ENCODE measurements around the gene TNS2.

The TNS2 gene

DNA sequence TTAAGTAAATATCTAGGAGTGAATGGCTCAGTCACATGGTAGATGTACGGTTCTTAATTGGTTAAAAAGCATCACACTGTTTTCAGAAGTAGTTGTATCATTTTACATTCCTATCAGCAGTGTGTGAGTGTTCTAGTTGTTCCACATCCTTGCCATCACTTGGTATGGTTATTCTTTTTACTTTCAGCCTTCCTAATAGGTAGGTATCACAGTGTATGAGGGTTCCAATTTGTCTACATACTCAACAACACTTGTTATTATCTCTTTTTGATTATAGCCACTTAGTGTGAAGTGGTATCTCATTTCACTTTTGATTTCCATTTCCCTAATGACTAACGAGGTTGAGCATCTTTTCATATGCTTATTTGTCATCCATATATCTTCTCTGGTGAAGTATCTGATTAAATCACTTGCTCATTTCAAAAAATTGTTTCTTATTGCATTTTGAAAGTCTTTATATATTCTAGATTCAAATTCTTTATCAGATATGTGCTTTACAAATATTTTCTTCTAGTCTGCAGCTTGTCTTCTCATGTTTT lies 32.8 kb downstream of the TNS2 start:
- Mint-ChIP-seq H3K4me3 (no peak overlapping the region), H3K27ac (no peak overlapping the region), H3K9me3 (peaks cover 16% of the 10 kb centered on the region), H3K4me1 (peaks cover 19% of the 10 kb centered on the region), H3K36me3 (ENCODE audit: low read depth) (no peaks in the 10 kb centered on the region), H3K27me3 (ENCODE audit: low read depth, poor library complexity) (peaks cover 34% of the 10 kb centered on the region)
- no peak for DNase-seq
- TF ChIP-seq, protein P1, sequence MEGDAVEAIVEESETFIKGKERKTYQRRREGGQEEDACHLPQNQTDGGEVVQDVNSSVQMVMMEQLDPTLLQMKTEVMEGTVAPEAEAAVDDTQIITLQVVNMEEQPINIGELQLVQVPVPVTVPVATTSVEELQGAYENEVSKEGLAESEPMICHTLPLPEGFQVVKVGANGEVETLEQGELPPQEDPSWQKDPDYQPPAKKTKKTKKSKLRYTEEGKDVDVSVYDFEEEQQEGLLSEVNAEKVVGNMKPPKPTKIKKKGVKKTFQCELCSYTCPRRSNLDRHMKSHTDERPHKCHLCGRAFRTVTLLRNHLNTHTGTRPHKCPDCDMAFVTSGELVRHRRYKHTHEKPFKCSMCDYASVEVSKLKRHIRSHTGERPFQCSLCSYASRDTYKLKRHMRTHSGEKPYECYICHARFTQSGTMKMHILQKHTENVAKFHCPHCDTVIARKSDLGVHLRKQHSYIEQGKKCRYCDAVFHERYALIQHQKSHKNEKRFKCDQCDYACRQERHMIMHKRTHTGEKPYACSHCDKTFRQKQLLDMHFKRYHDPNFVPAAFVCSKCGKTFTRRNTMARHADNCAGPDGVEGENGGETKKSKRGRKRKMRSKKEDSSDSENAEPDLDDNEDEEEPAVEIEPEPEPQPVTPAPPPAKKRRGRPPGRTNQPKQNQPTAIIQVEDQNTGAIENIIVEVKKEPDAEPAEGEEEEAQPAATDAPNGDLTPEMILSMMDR (IDR thresholded peaks at IDR 0.05) = no peak

DNA sequence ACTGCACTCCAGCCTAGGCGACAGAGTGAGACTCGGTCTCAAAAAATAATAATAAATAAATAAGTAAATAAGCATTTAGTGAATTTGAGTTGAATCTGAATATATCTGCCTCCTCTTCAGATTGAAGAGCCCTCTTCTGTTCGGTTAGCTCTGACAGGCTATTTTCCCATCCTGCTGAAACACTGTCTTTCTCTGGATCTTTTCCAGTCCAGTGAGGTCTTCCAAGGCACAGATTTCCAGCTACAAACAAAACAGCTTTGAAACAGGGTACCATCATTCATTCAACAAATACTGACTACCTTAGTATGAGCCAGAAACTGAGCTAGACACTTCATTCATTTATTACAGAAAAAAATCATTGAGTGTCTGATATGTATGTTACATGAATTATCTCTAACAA lies 36.5 kb downstream of the TNS2 start:
- no peak overlapping the region for H3K27ac Mint-ChIP-seq
- TF ChIP-seq, protein P1 (IDR thresholded peaks at IDR 0.05) = no peak
- H3K9me3 Mint-ChIP-seq = peaks cover 16% of the 10 kb centered on the region
- no peaks in the 10 kb centered on the region for H3K4me1 Mint-ChIP-seq
- no peak for DNase-seq
- H3K27me3 Mint-ChIP-seq (ENCODE audit: low read depth, poor library complexity) = peaks cover 46% of the 10 kb centered on the region
- H3K4me3 Mint-ChIP-seq = no peak overlapping the region
- no peaks in the 10 kb centered on the region for H3K36me3 Mint-ChIP-seq (ENCODE audit: low read depth)

DNA sequence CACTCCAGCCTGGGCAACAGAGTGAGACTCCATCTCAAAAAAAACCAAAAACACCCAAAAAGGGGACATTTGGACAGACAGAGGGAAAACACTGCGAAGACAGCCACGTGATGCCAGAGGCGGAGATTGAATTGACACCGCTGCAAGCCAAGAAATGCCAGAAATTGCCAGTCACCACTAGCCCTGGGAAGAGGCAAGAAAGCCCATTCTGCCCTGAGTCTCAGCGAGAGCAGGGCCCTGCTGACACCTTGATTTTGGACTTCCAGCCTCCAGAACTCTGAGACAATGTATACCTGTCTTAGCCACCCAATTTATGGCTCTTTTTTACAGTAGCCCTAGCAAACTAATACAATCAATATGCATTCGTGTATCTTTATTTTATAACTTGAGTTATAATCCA lies 40.2 kb downstream of the TNS2 start:
- H3K27ac Mint-ChIP-seq = no peak overlapping the region
- peaks cover 6% of the 10 kb centered on the region for H3K9me3 Mint-ChIP-seq
- no peak for DNase-seq
- peaks cover 45% of the 10 kb centered on the region for H3K27me3 Mint-ChIP-seq (ENCODE audit: low read depth, poor library complexity)
- peaks cover 11% of the 10 kb centered on the region for H3K4me1 Mint-ChIP-seq
- no peaks in the 10 kb centered on the region for H3K36me3 Mint-ChIP-seq (ENCODE audit: low read depth)
- H3K4me3 Mint-ChIP-seq = no peak overlapping the region
- TF ChIP-seq, protein P1 (IDR thresholded peaks at IDR 0.05) = no peak

DNA sequence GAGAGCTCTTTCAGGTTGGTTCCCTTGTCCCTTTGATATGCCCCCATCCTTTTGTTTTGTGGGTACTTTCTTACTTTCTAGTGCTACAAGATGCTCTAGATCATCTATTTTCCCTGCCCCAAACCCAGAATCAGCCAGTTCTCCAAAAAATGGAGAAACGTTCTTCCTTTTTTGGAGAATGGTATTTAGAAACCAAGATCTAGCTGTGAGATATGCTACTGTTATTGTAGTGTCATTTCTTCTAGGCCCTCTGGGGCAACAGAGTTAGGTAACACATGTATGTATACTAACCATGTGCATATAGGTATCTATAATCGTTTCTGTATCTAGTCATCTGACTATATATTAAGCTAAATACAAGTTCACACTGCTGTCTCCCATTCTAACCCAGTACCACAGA lies 40.7 kb downstream of the TNS2 start:
- Mint-ChIP-seq H3K4me3 (no peak overlapping the region), H3K27me3 (ENCODE audit: low read depth, poor library complexity) (peaks cover 41% of the 10 kb centered on the region), H3K4me1 (peaks cover 11% of the 10 kb centered on the region), H3K9me3 (peaks cover 2% of the 10 kb centered on the region), H3K27ac (no peak overlapping the region), H3K36me3 (ENCODE audit: low read depth) (no peaks in the 10 kb centered on the region)
- no peak for DNase-seq
- TF ChIP-seq, protein P1 (IDR thresholded peaks at IDR 0.05) = no peak

DNA sequence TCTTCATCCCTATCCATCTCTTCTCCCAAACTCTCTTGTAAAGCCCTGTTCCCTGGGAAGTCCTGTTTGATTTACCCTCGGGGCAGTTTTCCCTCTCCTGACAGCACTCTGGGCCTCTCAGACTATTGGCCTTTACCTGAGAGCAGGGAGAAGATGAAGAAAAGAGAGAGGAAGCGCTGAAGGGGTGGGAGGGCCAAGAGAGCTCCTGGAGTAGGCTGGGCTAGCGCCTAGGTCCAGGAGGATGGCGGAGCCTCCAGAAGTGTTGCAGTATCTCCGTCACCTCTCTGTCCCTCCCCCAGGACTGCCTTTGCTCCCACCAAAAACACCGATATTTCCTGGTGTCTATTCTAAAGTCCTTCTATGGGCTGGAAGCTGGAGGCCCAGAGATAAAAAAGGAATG lies 41.9 kb downstream of the TNS2 start:
- no peaks in the 10 kb centered on the region for H3K36me3 Mint-ChIP-seq (ENCODE audit: low read depth)
- no peak overlapping the region for H3K27ac Mint-ChIP-seq
- peaks cover 48% of the 10 kb centered on the region for H3K27me3 Mint-ChIP-seq (ENCODE audit: low read depth, poor library complexity)
- TF ChIP-seq, protein P1 (IDR thresholded peaks at IDR 0.05) = no peak
- H3K9me3 Mint-ChIP-seq = no peaks in the 10 kb centered on the region
- peaks cover 20% of the 10 kb centered on the region for H3K4me1 Mint-ChIP-seq
- H3K4me3 Mint-ChIP-seq = no peak overlapping the region
- DNase-seq = no peak

DNA sequence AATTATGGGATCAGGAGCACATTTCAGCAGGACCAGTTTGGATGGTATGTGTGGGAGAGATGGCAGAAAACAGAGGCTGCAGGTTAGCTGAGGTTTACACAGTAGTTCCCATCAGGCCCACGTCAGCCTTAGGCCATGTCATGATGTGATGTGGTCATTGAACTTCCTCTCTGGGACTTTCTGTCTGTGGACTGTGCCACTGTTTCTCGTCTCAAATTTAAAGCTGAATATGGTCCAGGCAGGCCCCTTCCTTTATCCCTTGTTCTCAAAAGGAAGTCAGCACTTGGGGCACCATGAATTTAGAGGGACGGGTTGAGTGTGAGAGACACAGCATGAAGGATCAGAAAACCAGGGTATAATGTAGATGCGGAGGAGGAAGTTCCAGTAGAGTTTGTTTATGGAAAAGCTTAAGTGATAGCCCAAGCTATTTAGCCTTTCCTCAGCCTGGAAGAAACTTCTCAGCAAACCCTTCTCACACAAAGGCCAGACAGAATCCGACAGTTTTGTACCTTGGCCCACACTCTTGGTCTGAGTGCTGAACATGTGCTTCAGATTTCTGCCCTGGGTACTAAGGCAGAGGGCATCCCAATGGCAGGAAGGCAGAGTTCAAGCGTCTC lies 44.0 kb downstream of the TNS2 start:
- DNase-seq = no peak
- TF ChIP-seq, protein P1 (IDR thresholded peaks at IDR 0.05) = no peak
- H3K36me3 Mint-ChIP-seq (ENCODE audit: low read depth) = no peaks in the 10 kb centered on the region
- no peaks in the 10 kb centered on the region for H3K9me3 Mint-ChIP-seq
- peaks cover 60% of the 10 kb centered on the region for H3K27me3 Mint-ChIP-seq (ENCODE audit: low read depth, poor library complexity)
- H3K4me1 Mint-ChIP-seq = peaks cover 39% of the 10 kb centered on the region
- no peak overlapping the region for H3K27ac Mint-ChIP-seq
- no peak overlapping the region for H3K4me3 Mint-ChIP-seq

Data from nephron progenitor cell (in vitro differentiated cells).